ENCODE data around the gene VSX1.

DNA sequence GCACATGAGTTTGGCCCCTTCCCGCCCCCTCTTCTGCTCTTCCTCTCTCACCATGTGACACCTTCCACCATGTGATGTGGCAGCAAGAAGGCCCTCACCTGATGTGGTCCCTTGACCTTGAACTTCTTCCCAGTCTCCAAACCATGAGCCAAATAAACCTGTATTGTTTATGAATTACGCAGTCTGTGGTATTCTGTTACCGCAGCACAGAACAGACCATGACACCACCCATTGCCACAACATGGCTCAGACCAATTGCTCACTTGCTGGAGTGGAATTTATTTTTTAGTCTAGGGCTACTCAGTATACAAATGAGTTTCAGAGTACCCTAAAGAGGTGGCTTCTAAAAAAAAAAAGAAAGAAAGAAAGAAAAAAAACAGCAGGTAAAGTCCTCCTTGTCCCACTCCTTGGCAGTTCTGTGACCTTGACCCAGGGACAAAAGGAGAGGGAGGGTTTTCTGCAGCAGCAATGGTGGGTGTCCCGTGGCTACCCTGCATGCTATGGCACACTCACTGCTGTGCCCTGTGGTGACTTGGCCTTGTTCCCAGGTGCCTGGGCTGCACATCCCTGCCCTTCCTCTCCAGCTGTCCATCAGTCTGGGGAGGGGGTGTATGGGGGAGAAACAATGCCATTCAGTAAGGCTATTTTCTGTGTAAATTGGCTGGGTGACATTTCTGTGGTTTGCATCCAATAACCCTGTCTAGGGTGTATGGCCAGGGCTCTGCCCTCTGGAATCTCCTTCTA is 5.4 kb upstream of the VSX1 start:
- TF ChIP-seq POLR2AphosphoS5 (IDR thresholded peaks at IDR 0.05), result no peak
- TF ChIP-seq, protein P1, sequence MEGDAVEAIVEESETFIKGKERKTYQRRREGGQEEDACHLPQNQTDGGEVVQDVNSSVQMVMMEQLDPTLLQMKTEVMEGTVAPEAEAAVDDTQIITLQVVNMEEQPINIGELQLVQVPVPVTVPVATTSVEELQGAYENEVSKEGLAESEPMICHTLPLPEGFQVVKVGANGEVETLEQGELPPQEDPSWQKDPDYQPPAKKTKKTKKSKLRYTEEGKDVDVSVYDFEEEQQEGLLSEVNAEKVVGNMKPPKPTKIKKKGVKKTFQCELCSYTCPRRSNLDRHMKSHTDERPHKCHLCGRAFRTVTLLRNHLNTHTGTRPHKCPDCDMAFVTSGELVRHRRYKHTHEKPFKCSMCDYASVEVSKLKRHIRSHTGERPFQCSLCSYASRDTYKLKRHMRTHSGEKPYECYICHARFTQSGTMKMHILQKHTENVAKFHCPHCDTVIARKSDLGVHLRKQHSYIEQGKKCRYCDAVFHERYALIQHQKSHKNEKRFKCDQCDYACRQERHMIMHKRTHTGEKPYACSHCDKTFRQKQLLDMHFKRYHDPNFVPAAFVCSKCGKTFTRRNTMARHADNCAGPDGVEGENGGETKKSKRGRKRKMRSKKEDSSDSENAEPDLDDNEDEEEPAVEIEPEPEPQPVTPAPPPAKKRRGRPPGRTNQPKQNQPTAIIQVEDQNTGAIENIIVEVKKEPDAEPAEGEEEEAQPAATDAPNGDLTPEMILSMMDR (IDR thresholded peaks at IDR 0.05), result no peak
- no peak for TF ChIP-seq EP300 (IDR thresholded peaks at IDR 0.05)
- TF ChIP-seq POLR2A (IDR thresholded peaks at IDR 0.05), result no peak

Measured in gastroesophageal sphincter (tissue), 3 donors.